DMS153 (cell line): ENCODE measurements around the gene OPRM1.

ENCODE experiments used
- DNase-seq: peaks from one replicate; lab custom pipeline; 2025; lab: John Stamatoyannopoulos, UW

Gene OPRM1

DNA sequence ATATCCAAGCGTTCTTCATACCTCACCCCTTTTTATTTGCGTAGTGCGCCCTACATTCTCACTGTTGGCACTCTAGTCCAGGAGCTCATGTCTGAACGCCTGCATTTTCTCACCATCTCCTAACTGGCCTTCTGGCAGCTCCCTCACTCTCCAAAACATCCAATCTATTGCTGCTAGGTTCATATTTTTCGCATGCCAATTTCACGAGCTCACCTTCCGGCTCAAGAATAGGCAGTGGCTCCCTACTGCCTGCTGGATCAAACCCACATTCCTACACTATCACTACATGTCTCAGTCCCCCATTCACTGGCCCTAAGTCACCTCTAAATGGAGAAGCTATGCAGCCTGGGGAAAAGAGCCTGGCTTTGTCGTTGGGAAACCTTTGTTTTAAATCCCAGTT, 202.5 kb downstream of the OPRM1 start:
- no peak for DNase-seq

DNA sequence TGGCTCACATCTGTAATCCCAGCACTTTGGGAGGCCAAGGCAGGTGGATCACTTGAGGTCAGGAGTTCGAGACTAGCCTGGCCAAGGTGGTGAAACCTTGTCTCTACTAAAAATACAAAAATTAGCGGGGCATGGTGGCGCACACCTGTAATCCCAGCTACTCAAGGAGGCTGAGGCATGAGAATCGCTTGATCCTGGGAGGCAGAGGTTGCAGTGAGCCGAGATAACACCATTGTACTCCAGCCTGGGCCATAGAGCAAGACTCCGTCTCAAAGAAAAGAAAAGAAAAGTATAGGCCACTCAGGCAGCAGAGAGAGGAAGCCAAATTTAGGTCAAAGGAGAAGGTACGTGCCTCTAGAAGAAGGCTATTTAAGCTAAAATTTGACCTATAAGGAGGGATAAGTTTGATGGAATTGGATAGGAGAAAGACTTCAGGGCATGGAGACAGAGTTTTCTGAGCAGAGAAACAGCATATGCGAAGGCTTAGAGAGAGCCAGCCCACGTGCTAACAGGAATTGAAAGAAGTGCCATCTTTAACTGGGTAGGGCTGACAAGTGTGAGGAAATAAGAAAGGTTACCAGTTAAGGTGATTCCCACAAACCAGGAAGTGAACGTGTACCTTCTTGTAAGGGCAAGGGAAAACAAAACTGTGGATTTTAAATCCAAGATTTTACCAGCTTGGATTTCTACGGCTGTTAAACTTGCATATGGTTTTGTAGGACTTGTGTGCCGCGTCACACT, 203.7 kb downstream of the OPRM1 start:
- DNase-seq, result no peak

DNA sequence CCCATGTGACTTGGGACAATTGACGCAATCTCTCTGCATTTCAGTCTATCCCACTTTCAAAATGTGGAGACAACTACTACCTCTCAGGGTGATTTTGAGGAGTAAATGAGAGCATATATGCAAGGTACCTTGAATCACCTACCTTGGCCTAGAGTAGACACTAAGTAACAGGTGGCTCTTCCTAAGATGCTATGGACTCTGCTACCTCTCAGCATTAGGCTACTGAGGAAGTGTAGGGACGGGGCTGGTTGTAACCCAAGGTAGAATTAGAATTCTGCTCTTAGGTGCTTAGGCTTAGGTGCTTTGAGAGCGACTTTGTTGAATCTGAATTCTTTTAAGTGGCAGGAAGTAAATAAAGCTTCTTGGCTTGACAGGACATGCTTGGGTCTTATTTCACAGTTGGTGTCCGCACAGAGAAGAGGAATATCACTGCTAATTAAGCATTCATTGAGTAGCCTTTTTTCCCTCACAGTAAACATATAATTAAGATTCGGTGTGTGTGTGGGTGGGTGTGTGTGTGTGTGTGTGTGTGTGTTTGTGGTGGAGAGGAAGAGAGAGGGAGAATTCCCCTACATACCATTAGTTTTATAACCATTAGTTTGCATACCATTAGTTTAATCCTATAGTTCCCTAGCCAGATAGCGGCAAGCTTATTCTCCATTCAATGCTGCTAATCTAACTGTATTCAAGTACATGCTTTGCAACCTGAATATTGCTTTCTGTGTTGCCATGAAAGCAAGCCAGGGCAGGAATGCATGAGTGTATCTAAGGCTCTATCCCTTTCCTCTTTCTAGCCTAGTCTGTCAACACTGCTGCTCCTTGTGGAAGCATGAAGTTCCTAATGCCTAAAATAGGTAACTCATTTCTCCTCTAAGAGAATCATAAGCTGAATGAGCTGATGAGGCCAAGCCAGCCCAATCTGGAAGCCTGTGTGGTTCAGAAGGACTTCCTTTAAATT, 205.0 kb downstream of the OPRM1 start:
- no peak for DNase-seq

DNA sequence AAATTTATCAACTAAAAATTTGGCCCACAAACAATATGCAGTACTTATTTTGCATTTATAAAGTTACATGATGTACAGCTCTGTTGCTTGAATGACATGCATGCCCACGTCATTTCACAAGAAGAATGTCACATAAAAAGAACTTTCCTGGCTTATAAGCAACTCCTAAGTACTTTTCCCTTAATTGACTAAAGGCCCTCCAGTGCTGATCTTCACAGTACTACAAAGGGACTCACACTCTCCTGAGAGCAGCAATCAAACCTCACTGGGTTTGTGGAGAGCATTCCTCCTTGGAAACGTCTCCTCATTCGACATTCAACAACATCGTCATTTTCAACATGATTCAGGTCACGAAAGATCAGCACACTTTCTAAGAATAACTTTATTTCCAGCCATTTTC, 206.5 kb downstream of the OPRM1 start:
- no peak for DNase-seq

DNA sequence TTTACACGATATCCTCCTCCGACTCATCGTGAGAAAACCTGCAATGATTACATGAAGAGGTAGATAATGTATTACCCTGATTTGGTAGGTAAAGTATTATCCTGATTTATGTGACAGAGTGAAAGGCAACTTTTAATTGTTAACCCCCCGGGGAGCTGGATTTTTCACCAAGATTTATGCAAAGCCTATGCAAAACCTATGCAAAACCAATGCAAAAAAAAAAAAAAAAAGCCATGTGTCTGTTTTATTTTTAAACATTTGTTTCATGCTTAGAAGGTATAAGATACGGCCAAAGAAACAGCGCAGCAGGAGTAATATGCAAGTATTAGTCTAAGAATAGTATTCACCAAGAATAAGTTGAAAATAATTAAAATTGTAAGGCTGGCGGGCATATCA, 207.7 kb downstream of the OPRM1 start:
- no peak for DNase-seq

DNA sequence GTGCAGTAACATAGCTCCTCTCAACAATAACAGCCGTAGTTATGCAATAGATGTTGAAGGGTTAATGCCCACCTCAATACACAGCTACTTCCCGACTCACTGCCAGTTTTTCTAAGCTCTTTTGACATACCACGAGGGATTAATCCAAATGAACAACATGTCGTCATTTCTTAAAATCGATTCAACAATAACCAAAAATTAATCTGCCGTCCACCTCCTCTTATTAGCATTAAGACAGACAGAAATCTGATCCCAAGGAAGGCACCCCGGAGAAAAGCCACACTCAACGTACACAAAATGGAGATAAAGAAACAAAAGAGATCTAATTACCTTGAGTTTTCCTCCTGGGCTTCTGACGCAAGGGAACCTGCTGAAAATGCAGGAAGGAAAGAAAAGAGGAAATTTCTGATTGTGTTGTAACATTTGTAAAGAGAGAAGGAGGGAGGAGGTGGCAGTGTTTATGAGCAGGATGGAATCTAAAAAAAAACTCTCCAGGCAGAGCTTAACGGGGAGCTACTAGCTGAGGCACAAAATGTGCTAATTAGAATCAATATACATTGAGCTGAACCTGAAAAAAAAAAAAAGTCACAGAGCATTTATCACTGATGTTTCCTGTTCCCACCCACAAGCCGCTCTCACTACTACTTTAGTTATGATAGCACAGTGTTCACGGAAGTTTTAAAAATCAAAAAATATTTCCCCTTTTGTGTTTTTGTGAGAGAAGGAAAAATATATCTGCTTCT, 208.2 kb downstream of the OPRM1 start:
- no peak for DNase-seq

DNA sequence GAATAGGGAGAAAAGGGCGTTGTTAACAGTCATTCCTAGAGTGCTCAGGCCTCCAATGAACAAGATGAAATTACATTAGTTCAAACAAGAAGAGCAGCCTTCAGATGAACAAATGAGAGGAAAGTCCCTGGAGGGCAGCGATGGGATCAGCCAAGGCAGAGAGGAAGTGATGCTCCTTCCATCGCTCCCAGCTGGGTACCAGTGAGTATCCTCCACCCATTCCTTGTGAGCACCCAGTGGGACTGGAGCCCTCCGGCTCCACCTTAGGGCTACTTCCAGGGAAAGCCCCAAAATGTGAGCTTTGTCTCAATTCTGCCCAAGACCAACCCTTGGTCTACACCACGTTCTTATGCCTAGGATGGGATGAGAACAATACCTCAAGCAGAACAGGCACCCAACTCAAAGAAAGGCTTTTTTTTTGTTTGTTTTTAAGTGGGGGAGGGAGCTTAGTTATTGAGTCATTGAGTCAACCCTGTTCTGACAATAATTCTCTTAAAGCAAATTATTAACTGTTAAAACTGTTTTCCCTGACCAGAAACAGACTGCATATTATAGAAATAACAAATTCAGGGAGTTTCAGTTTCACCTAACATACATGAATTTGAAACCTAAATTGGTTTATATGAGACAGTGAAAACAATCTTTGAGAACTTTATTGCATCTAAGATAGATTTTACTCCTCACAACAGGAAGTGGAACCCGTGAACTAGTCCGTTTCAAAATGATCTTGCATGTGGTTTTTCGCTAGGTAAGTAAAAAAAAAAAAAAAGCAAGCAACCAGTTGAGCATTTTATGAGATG, 210.7 kb downstream of the OPRM1 start:
- no peak for DNase-seq

DNA sequence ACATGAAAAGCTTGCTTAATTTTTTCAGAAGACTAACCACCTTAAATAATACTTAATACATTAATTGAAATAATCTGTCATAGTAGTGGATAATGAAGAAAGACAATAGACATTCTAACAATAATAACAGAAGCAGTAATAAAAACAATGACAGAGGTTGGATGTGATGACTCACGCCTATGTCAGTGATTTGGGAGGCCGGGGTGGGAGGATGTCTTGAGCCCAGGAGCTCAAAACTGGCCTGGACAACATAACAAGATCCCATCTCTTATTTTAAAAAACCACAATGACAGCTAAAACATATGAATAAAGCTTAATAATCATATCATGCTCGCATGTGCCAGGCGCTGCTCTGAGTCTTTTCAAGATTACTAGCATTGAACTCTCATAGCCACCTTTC, 212.1 kb downstream of the OPRM1 start:
- no peak for DNase-seq

DNA sequence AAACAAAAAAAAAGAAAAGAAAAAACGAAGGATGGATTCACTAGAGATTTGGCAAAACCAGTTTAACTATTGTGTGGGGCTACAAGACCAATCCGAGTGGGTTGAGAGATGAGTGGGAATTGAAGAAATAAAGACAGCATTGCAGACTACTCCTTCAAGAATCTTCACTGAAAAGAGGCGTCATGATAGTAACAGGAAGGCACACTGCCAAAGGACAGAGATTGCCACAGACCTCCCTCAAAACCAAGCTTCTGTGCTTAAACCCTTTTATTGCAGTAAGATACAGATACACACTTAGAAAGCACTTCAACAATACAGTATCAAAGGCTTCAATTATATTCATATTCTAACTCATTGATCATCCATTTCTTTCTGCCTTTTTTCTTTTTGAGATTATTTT, 213.6 kb downstream of the OPRM1 start:
- no peak for DNase-seq

DNA sequence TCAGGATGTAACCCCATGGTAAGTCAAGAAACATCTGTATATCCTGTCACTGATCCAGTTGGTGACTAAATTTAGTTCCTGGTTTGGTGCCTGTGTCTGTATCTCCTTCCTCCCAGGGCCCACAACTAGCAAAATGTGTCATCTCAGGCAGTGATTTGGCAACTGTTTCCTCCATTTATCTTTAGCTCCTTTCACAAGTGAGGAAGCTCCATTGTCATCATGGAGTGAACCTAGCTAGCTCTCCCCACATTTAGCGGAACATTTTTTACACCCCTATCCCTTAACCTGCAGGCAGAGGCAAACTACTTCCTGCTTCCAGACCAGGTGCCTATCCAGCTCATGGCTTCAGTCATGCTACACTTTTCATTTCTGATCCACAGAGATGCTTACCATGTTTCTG, 218.0 kb downstream of the OPRM1 start:
- no peak for DNase-seq

DNA sequence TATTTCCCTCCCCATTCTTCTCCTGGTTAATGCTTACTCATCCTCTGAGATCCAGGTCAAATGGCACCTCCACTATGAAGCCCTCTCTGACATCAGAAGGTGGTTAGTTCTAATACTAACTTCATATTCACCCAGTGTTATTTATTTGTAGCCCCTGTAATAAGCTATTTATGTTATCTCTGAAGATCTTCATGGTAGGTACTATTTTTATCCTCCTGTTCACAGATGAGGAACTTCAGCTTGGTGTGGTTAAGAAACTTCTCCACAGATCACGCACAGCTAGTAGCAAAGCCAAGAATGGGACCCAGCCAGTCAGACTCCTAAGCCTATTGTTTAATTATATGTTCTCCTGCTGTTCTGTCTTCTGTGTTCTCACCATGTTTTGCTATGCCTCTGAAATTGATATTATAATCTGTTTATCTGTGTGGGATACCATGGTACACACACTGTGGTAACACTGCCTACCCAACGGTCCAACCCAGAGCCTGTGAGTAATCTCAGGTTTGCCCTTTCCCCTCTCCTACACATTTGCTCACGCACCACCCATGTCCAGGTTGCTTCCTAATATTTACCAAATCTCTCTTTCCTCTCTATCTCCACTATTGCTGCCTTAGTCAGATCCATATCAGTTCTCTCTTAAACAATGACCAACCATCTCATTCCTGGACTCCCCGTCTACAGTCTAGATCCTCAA, 219.2 kb downstream of the OPRM1 start:
- DNase-seq, result no peak

DNA sequence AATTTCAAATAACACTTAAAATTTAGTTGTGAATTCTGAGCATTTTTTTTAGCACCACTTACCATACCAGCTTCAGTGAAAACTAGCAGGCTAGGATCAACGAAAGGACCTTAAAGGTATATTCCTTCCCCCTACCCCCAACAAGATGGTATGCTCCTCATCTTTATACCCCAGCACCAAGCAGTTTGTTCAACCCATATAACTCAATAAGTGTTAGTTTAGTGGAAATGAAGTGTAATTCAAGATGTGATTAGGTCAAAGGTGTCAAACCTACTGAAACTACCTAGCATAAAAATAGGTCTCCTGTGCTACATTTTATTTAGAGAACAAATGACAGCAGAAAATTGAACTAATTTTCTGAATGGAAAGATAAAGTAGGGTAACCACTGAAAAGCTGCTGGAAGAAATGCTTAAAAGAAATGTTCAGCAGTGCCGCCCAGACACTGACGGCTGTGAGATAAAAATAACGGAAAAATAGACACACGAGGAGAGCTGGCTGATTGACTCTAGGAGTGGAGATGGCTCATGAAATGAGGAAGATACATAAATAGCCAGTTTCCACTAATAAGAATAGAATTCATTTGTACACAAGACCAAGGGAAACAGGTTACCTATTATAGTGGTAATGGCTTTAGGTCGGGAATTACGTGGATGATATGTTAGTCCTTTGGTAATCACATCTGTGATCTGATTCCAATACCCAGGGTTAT, 222.8 kb downstream of the OPRM1 start:
- no peak for DNase-seq

DNA sequence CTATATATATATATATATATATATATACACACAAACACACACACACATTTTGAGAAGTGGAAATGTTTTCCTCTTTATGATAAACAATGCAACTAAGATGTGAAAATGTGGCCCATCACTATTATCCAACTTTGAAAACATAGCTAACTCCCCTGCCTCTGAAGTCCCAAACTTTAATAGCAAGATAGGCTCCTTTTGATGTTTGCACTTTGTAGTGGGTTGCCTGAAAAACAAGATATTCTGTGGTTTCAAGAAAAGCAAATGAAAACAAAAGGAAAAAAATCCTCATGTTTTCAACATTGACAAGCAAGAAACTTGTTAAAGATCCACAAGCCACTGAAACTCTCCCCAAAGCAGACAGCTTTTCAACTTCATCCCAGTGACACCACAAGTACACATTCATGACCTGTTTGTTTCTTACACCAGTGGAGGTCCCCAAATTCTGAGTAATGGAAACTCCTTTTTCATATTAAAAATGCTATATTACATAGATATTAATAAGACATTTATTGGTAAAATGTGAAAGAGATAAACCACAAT, 227.6 kb downstream of the OPRM1 start:
- no peak for DNase-seq

DNA sequence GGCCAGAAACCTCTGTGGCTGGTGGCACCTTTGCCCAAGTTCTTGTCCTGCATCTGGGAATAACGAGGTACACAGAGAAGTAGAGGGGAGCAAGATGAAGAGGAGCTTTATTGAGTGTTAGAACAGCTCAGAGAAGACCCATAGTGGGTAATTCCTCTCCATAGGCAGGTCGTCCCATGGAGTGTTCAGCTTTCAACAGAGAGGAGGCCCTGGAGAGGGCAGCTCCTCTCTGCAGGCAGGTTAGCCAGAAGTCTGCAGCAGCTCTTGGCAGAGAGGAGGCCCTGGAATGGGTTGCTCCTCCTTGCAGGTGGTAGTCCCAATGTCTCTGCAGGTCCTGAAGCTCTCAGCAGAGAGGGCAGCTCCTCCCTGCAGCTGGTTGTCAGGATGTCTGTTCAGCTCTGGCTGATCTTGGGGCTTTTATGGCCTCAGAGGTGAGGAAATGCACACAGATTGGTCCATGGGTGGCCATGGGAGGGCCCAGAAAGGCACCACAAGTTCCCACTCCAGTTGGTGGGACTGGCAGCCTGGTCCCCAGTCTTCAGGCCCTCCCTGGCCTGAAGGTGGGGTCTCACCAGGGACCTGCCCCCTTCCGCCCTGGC, 228.6 kb downstream of the OPRM1 start:
- DNase-seq, result no peak

DNA sequence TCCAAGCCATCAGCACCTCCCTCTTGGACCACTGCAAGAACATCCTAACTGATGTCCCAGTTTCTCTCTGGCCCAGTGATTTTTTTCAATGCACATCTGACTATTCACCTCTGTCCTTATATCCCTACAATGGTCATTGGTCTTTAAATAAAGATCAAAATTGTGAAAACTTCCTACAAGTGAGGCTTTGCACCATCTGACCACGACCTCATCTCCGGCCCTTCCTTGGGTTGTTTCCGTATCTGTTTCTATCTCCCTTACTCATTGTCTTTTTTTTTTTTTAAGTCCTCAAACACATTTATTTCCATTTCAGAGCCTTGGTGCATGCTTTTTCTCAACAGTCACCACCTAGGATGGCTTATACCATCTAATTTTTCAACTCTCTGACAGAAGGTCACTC, 229.4 kb downstream of the OPRM1 start:
- DNase-seq, result no peak

DNA sequence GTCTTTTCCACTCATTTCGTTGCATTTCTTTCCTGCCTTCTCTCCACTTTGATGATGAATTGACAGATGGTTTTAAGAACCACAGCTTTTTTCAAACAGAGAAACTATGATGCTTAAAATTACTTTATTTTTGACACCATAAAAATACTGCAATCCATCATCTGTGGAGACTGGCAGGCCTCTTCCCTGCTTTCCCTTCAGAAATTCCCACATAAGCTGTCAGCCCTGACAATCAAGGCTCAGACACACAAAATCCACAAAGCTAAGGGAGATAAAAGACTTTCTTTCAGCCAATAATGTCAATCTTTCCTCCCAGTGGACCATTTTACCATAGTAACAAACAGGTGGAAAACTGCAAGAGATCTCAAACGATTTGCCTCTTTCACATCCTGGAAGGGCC, 235.1 kb downstream of the OPRM1 start:
- DNase-seq, result no peak

DNA sequence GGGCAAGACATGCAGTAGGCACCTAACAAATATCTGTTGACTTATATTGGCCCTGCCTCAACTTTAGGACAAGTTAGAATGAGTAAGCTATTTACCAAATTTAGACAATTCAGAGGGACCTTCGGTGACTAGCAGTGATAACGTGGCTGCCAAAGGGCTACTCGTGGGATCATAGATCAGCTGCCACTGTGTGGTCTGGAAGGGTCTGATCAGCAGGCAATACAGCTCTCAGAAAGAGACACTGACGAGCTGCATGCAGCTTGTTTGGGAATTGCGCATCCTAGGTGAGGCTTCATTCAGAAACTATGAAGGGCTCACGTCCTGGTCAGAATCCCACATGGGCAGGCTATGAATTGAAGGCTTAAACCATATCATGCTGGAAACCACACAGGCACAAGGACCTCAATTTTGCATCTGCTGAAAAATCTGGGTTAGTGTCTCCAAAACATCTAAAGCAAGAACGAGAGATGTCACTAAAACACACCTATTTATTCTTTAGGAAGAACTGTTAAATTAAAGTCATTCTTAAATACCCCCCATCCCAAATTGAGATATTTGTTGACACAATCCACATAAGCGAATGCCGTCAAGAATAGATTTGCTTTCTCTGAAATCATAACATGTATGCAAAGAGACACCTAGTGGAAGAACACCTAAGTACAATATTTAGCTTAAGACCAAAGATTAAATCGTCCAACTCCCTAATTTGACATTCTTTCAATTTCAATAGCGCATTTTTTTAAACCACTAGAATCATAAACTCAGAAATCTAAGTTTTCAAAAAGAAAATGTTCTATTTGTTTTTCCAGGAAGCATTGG, 238.0 kb downstream of the OPRM1 start:
- peak; percentile 33 for DNase-seq

DNA sequence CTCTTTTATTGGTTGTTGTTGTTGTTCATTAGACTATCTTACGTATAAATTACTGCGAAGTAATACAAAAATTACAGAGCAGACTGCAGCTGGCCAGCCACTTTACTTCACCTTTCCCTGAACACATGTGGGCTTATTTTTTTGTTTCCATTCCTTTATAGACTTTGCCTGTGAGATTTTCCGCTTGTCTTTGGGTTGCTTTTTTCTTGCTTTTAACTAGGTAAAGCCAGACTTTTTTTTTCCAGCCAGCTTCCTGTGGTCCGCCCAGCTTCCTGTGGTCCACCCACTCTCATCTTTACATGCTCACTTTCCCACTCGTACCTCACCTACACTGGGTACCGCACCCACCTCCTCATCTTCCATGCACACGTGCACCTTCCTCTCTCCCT, 238.6 kb downstream of the OPRM1 start:
- no peak for DNase-seq

DNA sequence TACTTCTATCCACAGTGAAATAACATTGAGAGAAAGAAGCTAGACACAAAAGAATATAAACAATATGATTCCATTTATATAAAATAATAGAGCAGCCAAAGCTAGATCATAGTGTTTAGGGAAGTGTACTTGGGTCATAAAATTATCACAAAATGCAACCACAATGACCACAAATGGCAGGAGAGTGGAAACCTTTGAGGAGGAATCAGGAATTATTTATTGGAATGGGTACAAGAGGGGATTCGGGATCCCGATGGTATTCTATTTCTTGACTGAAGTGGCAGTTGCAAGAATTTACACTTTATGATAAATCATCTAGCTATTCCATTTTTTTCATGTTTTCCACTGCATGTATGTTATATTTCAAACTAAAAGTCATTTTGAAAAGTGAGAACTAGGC, 241.5 kb downstream of the OPRM1 start:
- DNase-seq, result no peak
